HG02870 (cell line): ENCODE data around the gene MRPL57.
A peak's percentile ranks its signal among the peaks of the same experiment; 100 is the strongest.
"Not testable (repeated sequence)": the region's sequence is repeated elsewhere in the genome, so short reads cannot be mapped to it uniquely, and the experiment has no call there.

Source experiments
- ATAC-seq: cut with Tn5 transposase; IDR thresholded peaks from one replicate; pipeline ENCODE4 v1.9.1; 2021; ENCODE audit warnings: mild to moderate bottlenecking, moderate library complexity; ENCODE audit not compliant: unreplicated experiment

MRPL57 gene

DNA sequence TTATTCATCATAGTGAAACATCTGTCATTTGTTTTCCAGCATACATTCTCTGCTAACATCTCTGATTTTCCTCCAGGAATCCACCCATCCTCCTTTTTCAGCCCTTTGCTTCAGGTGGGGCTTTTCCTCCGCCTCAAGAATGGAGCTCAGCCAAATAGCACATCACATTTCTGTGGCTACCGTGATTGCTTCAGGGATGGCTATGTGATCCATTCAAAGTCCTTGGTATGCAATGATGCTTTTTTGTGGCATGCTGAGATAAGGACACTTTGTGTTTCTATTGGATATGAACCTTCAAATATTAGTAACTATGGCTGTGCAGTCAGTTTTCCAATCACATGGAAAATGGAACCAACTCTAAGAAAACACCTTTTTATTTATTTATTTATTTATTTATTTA lies 18.3 kb downstream of the MRPL57 start:
- not testable (repeated sequence) for ATAC-seq

DNA sequence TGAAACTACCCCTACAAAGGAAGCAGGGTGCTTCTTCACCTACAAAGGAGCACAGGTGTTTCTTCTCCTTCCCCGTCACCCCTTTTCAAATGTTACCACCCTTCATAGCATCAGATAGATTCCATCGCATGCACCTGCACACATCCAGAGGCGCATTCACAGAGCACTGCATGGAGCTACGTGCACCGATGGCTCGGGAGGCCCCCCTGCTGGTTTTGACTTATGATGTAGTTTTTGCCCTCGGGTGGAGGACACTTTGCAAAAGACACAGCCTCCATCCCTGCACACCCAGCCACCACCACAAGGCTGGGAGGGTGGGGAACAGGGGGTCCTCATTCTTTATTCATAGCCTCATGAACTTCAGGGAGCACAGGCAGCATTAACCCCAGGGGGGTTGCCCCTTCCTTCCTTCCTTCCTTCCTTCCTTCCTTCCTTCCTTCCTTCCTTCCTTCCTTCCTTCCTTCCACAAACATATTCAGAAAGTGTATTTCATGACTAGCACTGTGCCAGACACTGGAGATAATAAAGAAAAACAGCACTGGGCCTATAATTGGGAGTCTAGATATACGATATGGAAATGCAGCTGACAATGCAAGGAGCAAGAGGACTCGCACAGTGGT lies 21.3 kb downstream of the MRPL57 start:
- not testable (repeated sequence) for ATAC-seq

DNA sequence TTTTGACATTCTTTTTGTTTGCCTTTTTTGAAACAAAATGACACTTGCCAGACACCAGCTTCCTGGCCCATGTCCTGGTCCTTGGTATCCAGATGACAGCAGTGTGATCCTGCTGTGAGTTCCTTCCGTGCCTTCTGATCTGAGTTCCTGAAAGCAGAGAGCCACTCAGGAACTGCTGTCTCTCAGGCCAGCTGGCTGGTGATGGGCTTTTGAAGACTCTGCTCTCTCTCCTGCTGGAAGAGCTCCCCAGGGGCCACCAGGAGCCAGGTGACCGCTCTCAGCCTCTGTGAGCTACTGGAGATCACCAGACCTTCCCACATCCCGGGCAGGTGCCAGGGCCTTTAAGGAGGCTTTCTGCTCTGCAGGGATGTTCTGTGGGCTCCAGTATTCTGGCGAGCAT lies 21.9 kb downstream of the MRPL57 start:
- ATAC-seq, result not testable (repeated sequence)

DNA sequence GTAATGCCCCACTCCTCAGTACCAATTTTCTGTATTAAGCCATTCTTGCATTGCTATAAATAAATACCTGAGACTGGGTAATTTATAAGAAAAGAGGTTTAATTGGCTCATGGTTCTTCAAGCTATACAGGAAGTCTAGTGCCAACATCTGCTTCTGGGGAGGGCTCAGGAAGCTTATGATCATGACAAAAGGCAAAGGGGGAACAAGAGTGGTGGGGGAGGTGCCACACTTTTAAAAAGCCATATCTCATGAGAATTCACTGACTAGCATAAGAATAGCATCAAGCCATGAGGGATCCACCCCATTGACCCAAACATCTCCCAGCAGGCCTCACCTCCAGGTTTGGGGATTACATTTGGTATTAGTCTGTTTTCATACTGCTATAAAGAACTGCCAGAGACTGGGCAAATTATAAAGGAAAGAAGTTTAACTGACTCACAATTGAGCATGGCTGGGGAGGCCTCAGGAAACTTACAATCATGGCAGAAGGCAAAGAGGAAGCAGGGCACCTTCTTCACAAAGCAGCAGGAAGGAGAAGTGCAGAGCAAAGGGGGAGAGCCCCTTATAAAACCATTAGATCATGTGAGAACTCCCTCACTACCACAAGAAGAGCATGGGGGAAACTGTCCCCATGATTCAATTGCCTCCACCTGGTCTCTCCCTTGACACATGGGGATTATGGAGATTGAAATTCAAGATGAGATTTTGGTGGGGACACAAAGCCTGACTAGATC lies 25.2 kb downstream of the MRPL57 start:
- ATAC-seq, result not testable (repeated sequence)

DNA sequence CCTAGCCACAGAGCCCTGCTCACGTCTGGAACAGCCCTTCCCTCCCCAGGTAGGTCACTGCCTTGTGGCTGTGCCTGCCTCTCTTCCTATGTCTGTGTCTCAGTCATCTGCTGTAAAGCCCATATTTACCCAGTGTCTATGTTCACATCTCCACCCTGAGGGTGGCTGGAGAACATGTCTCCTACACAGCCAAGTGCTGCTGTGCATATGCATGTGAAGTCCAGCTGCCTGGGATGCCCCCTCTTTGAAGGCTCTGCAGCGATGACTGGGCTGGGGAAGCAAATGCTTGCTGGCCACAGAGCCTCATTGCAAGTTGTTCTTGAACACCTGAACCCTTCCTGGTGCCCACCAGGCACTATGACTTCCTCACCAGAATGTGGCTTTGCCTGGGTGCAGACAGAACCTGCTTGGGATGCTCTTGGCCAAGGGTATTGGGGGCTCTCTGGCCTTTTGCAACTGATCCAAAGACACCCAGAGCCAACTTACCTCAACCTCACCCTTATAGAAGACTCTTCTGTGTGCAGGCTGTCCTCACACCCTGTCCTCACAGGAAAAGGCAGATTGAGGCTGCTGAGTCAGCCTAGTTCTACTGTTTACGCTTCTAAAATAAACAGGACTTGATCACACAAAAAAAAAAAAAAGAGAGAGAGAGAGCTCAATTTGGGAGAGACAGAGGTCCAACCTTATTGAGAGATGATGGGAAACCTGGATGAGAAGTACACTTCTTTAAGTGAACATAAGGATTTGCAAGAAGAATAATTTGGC lies 26.5 kb downstream of the MRPL57 start:
- ATAC-seq, result no peak

DNA sequence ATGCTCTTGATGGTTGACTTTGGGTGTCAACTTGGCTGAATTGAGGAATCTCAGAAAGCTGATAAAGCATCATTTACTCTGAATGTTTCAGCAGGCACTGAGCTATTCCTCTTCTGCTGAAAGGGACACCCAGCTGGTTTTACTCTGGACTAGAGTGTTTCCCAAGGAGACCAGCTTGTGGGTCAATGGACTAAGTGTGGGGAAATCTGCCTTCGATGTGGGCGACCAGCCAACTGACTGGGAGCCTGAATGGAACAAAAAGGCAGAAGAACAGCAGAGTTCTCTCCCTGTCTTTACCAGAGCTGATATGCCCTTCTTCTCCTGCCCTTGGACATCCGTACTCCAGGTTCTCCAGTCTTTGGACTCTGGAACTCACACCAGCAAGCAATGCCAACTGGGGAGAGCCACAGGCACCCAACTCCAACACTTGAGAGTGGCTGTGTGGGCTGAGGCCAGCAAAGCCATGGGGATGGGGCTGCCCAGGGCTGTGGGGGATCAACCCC lies 32.2 kb downstream of the MRPL57 start:
- no peak for ATAC-seq

DNA sequence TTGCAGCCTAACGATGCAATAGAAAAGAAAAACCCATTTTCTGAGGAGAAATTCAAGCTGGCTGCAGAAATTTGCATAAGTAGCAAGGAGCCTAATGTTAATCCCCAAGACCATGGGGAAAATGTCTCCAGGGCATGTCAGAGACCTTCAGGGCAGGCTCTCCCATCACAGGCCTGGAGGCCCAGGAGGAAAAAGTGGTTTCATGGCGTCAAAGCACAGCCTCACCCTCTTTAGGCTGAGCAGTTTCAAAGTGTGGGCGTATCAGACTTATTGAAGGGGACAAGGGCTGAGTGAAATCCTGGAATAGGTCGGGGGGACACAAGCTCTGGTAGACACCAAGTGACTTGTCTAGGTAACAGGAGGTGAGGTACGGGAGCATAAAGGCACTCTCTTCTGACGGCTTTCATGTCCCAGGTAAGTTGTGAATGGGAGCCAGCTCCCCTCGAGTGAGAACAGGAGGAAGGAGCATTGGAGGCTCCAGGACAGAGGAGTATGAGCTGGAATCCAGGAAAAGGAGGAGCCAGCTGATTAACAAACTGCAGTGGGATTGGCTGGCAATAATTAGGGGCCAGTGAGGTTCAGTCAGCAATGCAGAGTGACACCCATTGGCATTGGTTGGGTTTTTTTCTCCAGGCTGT lies 35.8 kb downstream of the MRPL57 start:
- ATAC-seq, result no peak

DNA sequence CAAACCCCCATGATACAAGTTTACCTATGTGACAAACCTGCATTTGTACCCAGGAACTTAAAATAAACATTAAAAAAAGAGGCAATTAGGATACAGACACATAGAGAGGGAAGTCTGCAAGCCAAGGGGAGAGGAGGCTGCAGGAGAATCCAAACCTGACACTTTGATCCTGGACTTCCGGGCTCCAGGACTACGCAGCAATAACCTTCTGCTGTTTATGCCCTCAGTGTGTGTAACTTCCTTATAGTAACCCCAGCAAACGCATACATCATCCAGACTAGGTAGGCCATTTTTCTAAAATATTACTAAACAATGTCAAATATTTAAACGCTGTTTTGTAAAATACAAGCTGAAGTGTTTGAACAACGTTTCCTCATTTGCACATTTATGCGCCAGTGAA lies 39.0 kb downstream of the MRPL57 start:
- ATAC-seq, result not testable (repeated sequence)

DNA sequence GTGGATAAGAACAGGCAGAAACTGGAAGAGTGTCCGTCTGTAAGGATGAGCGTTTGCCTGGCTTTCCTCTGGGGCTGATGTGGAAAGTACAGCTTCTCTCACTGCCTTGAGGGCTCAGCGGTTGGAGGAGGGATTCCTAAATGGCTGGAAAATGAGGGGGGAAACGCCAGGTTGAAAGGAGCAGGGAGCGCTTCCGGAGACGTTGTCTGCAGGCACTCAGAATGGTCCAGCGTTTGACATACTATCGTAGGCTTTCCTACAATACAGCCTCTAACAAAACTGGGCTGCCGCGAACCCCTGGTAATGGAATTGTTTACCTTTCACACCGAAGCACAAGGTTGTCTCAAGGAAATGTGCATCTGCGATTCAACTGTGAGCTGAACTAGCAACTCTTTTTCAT lies 39.9 kb downstream of the MRPL57 start:
- ATAC-seq, result no peak

DNA sequence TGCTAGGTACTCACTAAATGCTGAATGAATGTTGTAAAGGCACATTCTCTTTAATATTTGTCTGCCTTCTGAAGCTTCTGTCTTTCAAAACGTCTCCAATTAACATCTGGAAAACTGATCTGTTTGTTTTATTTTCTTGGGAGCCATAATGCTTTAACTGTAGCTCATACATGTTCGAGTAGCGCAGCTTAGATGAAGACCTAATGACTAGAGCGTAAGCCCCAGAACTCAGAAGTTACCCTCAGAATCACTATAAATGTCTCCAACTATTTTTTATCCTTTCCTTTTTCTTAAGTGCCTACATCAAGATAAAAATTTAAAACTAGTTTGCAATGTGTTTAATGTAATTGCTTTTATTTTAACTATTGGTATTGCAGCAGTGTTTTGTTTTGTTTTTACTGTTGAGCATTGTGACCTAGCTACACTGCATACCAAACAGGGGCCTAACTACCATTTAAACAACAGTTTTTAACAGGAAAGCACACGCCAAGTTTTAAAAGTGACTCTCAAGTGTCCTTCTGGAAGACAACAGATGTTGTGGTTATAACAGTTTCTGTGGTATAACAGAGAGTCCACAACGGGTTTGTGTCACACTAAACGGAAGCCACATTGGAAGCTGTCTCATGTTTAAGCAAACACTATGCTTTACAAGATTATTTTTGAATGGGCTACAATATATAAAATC lies 42.0 kb downstream of the MRPL57 start:
- ATAC-seq, result peak; percentile 95

DNA sequence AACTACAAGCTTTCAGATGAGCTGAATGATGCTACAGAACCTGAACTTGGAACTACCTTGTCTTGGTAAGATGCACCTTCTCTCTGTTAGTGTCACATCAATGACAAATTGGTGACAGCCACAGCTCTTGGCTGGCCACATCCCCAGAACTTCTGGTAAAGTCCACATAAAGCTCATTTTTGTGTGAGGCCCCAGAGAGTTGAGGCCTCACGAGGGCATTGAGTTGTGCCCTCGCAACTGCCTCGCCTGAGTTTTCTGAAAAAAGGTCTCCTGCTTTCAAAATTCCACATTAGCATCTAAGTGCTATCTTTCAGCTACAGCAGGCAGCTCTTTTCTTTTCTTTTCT lies 42.6 kb downstream of the MRPL57 start:
- ATAC-seq, result no peak

DNA sequence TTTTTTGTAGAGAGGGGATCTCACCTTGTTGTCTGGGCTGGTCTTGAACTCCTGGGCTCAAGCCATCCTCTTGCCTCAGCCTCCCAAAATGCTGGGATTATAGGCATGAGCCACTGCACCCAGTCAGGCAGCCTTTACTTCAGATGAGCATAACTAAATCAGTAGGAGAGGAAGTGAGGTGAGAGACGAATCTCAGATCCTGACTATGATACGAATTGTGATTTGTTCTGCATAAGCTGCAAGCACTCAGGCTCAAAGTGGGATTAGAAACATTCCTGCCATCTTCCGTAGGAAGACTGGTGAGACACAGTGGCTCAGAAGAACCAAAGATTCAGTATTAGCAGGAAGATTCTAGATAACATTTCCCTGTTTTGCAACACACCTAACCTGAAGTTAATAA lies 43.3 kb downstream of the MRPL57 start:
- not testable (repeated sequence) for ATAC-seq

DNA sequence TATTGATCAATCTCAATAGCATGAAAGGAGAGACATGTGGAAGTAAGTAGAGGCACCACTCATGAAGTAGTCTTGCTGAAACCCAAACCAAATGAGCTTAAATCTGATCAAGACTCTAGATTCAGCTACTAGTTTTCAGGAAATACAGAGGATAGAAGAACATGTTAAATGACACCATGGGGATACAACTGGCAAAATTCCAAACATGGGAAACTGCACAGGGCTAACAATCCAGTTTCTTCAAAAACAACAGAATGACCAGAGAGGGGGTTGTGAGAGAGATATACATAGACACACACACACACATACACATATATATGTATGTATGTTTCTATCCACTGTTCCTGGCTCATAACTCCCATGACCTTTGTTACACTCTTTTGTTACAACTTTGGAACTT lies 44.8 kb downstream of the MRPL57 start:
- ATAC-seq, result no peak

DNA sequence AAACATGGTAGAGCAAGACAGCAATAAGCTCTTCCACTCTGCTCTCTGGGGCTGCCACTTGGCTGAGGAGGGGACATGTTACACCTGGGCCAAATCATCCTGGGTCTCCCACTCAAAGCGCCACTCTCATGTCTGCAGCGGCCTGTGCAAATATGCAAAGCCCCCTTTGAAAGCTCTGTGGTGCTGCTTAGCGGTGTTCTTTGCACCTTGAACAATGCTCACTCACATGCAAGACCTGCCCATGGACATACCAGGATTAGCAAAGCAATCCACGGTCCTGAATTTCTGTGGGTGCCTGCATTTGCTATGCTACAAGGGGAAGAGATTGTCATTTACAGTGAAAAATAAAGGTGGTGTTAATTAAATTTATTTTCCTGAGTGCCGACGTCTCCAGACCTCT lies 48.6 kb downstream of the MRPL57 start:
- ATAC-seq, result no peak

DNA sequence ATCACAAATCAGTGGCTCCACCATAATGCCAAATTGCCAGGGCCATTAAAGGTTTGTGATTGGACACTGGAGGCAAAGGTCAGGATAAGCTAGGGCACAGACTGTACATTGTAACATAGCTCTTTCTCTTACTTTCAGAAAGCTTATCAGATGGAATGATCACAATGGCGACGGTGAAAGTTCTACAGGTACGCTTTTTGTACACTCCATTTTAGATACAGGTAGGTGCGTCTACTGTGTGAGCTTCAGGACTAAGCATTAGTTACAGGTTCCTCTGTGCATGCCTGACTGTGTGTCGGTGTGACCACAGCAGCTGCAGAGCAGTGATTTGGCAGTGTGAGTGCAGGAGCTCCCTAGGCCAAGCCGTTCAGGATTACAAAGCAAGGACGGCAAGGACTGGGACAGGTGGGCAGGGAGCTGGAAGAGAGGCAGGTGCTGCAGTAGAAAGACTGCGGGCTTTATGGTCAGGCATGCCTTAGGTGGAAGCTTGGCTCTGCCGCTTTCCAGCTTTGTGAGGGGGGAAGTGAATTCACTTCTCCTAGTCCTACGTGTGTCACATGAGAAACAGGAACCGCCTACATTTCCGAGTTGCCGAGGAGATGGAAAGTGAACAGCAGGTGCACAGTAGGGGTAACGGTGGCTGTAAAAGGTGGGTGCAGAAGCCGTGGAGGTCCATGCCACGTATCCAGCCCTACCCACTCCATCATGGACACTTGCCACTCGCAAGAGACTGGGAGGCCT lies 49.6 kb downstream of the MRPL57 start:
- ATAC-seq, result no peak

DNA sequence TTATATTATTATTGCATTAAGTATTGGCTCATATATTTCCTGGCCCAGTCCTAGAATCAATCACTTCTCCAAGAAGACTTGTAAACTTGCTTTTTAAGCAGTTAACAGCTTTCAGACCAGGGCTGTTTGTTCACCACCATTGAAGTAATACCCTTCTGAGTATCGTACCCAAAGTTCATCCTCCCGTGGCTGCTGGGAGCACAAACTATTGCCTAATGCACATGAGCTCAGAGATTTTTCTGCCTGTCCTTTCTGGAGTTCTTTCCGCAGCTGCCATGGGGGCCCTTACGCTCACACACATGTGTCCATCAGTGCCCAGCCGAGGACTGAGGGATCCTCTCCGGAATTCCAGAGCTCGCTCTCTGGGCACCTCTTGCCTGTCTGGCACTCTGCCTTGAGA lies 51.5 kb downstream of the MRPL57 start:
- ATAC-seq, result no peak
